ENCODE results near the gene MYL12A.

DNA sequence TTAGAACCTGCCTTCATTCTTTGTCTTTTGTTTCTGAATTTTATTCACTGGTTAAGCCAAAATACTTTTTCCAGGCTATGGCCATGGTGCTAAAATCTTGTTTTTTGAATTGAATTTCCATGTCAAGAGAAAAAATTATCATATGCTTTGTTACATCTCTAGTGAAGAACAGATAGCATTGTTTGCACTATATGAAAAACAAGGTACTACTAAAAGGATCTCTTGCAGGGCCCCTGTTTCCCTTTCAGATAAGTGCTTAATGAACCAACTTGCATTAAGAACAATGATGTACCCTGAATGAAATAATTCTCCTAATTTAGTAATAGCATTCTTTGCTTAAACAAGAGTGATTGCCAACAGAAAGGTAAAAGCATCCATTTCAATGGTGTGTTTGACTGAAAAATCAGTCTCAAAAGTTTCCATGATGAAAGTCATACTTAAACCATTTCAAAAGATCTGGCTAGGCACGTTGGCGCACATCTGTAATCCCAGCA, 10.1 kb downstream of the MYL12A start:
- TF ChIP-seq, protein P1, sequence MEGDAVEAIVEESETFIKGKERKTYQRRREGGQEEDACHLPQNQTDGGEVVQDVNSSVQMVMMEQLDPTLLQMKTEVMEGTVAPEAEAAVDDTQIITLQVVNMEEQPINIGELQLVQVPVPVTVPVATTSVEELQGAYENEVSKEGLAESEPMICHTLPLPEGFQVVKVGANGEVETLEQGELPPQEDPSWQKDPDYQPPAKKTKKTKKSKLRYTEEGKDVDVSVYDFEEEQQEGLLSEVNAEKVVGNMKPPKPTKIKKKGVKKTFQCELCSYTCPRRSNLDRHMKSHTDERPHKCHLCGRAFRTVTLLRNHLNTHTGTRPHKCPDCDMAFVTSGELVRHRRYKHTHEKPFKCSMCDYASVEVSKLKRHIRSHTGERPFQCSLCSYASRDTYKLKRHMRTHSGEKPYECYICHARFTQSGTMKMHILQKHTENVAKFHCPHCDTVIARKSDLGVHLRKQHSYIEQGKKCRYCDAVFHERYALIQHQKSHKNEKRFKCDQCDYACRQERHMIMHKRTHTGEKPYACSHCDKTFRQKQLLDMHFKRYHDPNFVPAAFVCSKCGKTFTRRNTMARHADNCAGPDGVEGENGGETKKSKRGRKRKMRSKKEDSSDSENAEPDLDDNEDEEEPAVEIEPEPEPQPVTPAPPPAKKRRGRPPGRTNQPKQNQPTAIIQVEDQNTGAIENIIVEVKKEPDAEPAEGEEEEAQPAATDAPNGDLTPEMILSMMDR (IDR thresholded peaks at IDR 0.05; ENCODE audit: extremely low read depth in 1 of 2, insufficient read depth in 1 of 2, low read depth in 1 of 2, low read length in 2 of 2), result no peak
- no peak for TF ChIP-seq POLR2AphosphoS5 (IDR thresholded peaks at IDR 0.05; ENCODE audit: insufficient read depth, low read depth, low read length)
- no peak for TF ChIP-seq POLR2A (IDR thresholded peaks at IDR 0.05; ENCODE audit: low read depth, low read length)
- TF ChIP-seq MYC (IDR thresholded peaks at IDR 0.05; ENCODE audit: low read depth, low read length), result no peak
- no peak for TF ChIP-seq EZH2 (IDR thresholded peaks at IDR 0.05; ENCODE audit: borderline replicate concordance, low read depth, low read length, severe bottlenecking)
- TF ChIP-seq JUN (IDR thresholded peaks at IDR 0.05; ENCODE audit: borderline replicate concordance, insufficient read depth, insufficient read length, low read depth), result no peak
- TF ChIP-seq, protein P2, sequence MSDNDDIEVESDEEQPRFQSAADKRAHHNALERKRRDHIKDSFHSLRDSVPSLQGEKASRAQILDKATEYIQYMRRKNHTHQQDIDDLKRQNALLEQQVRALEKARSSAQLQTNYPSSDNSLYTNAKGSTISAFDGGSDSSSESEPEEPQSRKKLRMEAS (IDR thresholded peaks at IDR 0.05; ENCODE audit: insufficient read depth, insufficient read length), result no peak
- TF ChIP-seq FOS (IDR thresholded peaks at IDR 0.05; ENCODE audit: borderline replicate concordance, insufficient read depth, low read length), result no peak
- no peak for TF ChIP-seq GATA2 (IDR thresholded peaks at IDR 0.05; ENCODE audit: insufficient read depth, insufficient read length, low read depth, low read length)
